ENCODE data around the gene PLEKHH2.
"Not testable (repeated sequence)": the region's sequence is repeated elsewhere in the genome, so short reads cannot be mapped to it uniquely, and the experiment has no call there.

Gene PLEKHH2

GRCh38 chr2:43637030-43637803 lies at the start of gene PLEKHH2:
TSS of gene PLEKHH2 (plus strand) at chr2:43637260. CDS start at chr2:43644674, 7,414 bp downstream.
- peak; percentile 84 for DNase-seq

- DNase-seq: no peak
Observed at GRCh38 chr2:43592443-43592842, 44.6 kb upstream of the PLEKHH2 start.

- DNase-seq: no peak
Observed at GRCh38 chr2:43593254-43593653, 43.8 kb upstream of the PLEKHH2 start.

GRCh38 chr2:43594875-43595274 lies 42.2 kb upstream of the PLEKHH2 start:
- no peak for DNase-seq

- peak; percentile 98 for DNase-seq
Observed at GRCh38 chr2:43595603-43596412, 41.3 kb upstream of the PLEKHH2 start, which contains the start of gene THADA. TSS of gene THADA (minus strand) at chr2:43596038. CDS start at chr2:43592392, 3,646 bp downstream.

GRCh38 chr2:43600596-43600995 lies 36.5 kb upstream of the PLEKHH2 start:
- not testable (repeated sequence) for DNase-seq

GRCh38 chr2:43604674-43605073 lies 32.4 kb upstream of the PLEKHH2 start:
- no peak for DNase-seq

- peak; percentile 7 for DNase-seq
Observed at GRCh38 chr2:43605079-43605655, 31.9 kb upstream of the PLEKHH2 start.

GRCh38 chr2:43605851-43606250 lies 31.2 kb upstream of the PLEKHH2 start:
- no peak for DNase-seq

GRCh38 chr2:43609290-43609918 lies 27.7 kb upstream of the PLEKHH2 start:
- DNase-seq: peak; percentile 34

GRCh38 chr2:43610361-43610760 lies 26.7 kb upstream of the PLEKHH2 start:
- DNase-seq: no peak

GRCh38 chr2:43611987-43612894 lies 24.8 kb upstream of the PLEKHH2 start:
- DNase-seq: peak; percentile 39

GRCh38 chr2:43612944-43613343 lies 24.1 kb upstream of the PLEKHH2 start:
- no peak for DNase-seq

GRCh38 chr2:43616967-43617680 lies 19.9 kb upstream of the PLEKHH2 start:
- no peak for DNase-seq

- no peak for DNase-seq
Observed at GRCh38 chr2:43619511-43619910, 17.5 kb upstream of the PLEKHH2 start.

GRCh38 chr2:43622931-43623451 lies 14.1 kb upstream of the PLEKHH2 start:
- no peak for DNase-seq

- no peak for DNase-seq
Observed at GRCh38 chr2:43631618-43632317, 5.3 kb upstream of the PLEKHH2 start.

GRCh38 chr2:43634604-43635306 lies 2.3 kb upstream of the PLEKHH2 start:
- peak; percentile 89 for DNase-seq

GRCh38 chr2:43636153-43636552 lies 907 bp upstream of the PLEKHH2 start:
- DNase-seq: not testable (repeated sequence)

GRCh38 chr2:43636621-43637020 lies 439 bp upstream of the PLEKHH2 start:
- no peak for DNase-seq

All from NCI-H774 (cell line).